ENCODE data around the gene CELF5.

- no peak for TF ChIP-seq CTCF (IDR thresholded peaks at IDR 0.05)
- no peak for TF ChIP-seq POLR2A (IDR thresholded peaks at IDR 0.05)
Measured at GRCh38 chr19:3333662-3334061, 109.2 kb downstream of the CELF5 start.
